ENCODE results near the gene SMAP1.
A peak's percentile ranks its signal among the peaks of the same experiment; 100 is the strongest.

Gene SMAP1

DNA sequence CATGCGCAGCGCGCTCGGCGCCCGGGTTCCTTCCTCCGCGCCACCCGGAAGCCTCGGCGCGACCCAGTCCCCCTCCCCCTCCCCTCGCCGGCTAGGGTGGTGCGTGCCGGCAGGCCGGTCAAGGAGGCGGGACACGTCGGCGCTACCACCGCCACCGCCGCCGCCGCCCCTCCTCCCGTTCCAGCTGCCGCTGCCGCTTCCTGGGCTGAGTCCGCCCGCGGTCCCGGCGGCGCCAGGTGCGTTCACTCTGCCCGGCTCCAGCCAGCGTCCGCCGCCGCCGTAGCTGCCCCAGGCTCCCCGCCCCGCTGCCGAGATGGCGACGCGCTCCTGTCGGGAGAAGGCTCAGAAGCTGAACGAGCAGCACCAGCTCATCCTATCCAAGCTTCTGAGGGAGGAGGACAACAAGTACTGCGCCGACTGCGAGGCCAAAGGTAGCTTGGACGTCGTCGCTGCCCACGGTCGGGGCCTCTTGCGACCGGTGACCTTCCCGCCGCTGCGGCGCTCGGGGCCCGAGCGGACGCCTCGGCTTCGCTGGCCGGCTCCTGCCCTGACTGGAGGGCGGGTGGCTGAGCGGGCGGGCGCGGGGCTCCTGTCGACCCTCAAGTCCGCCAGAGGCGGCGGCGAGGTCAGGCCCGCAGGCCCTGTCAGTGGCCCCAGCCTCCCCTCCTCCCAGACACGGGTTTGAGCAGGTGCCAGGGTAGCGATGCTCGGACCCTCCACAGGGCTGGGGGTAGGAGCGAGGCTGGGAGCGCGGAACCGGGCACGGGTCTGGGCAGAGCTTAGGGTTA is at the start of gene SMAP1:
SMAP1 (plus strand) TSS at position 173 of the 788 bp plus-strand sequence; CDS start at position 314, 141 bp downstream.
- peak; percentile 89 to 92 (median 90) for DNase-seq (ENCODE audit: low read depth in 3 of 3)

DNA sequence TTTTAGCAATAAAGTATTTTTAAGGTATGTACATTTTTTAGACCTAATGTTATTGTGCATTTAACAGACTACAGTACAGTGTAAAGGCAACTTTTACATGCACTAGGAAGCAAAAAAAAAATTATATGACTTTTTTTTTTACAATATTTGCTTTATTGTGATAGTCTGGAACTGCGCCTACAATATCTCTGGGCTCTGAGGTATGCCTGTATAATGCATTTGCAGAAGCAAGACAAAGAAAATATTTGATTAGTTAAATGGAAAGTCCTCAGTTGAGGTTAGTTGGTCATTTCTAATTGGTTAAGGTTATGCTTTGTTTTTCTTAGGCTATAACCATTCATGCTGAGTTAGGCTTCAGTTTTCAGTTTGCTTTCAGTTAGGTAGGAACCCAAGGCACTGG is 46.9 kb upstream of the SMAP1 start:
- DNase-seq (ENCODE audit: low read depth in 3 of 3) = no peak

- DNase-seq (ENCODE audit: low read depth in 3 of 3) = no peak
Measured at GRCh38 chr6:70622461-70622860, 45.2 kb upstream of the SMAP1 start.

DNA sequence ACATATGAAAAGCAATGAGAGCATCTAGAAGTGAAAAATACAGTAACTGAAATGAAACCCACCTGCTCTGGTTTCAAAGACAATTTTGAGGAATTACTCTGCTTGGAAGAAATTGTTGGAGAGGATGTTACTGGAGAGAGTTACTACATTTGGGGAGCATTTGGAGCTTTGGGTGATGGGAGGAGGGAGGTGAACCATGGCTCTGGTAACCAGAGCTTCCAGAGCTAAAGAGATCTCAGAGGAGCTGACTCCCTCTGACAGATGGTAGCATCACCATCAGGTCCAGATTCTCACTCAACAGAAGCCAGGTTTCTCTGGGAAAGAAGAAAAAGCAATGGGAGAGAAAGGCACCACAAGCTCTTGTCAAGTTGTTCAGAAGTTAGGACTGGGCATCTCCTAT is 42.2 kb upstream of the SMAP1 start:
- no peak for DNase-seq (ENCODE audit: low read depth in 3 of 3)

DNA sequence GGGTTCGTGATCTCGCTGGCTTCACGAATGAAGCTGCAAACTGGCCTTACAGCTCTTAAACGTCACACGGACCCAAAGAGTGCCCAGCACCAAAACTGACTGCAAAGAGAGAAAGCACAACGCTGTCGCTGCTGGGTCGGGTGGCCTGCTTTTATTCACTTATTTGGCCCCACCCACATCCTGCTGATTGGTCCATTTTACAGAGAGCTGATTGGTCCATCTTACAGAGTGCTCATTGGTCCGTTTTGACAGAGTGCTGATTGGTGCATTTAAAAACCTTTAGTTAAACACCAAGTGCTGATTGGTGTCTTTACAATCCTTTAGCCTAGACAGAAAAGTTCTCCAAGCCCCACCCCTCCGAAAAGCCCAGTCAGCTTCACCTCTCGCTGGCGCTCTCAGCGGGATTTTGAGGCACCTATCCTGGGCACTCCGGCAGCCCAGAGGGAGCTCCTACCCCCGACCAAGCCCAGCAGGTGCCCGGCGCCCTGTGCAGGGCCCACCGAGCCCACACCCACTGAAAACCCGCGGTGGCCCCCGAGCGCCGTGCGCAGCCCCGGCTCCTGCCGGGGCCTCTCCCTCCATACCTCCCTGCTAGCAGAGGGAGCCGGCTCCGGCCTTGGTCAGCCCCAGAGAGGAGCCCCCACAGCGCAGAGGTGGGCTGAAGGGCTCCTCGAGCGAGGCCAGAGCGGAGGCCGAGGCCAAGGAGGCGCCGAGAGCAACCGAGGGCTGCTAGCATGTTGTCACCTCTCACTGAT is 40.0 kb upstream of the SMAP1 start:
- no peak for DNase-seq (ENCODE audit: low read depth in 3 of 3)

DNA sequence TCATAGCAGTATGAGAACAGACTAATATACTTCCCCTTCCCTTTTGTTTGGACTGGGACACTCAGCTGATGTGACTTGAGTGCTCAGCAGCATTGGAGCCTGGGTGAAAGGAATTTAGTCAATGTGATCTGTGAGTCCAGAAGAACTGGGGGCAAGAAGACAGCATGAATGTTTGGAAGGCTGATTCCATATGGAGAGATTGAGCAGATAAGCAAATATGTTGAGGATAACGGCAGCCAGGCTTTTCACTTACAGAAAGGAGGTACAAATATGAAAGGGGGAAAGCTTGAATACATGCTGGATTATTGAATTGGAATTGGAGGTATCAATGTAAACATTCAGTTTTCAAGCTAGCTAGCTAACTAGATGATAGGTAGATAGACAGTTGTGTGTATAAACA is 37.8 kb upstream of the SMAP1 start:
- DNase-seq (ENCODE audit: low read depth in 3 of 3) = no peak

GRCh38 chr6:70633870-70634269 is 33.8 kb upstream of the SMAP1 start:
- DNase-seq (ENCODE audit: low read depth in 3 of 3) = no peak

DNA sequence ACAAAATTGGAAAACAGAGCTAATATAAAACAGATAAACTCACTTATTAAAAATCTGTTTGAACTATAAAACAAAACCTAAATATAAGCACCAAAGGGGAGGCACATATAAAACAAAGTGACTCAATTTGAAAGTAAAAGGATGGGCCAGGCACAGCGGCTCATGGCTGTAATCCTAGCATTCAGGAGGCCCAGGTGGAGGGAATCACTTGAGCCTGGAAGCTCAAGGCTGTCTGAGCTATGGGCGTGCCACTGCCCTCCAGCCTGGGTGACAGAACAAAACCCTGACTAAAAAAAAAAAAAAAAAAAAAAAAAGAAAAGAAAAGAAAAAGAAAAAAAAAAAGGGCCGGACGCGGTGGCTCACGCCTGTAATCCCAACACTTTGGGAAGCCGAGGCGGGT is 31.1 kb upstream of the SMAP1 start:
- no peak for DNase-seq (ENCODE audit: low read depth in 3 of 3)

DNA sequence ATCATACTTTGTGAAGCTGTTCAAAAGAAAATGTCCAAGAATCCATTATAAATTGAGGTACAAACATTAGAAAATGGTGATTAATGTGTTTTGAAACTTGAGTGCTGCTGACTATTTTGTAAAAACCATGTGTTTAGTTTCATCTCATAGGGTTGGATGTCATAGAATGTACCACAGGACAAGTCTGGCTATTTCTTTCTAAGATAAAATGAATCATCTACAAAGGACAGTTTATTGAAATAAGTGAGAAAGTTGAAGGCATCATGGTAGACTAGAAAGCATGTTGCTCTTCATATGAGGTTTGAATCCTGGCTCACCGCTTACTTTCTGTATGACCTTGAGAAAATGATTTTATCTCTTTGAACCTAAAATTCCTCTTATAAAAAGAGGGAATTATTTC is 29.2 kb upstream of the SMAP1 start:
- no peak for DNase-seq (ENCODE audit: low read depth in 3 of 3)

DNA sequence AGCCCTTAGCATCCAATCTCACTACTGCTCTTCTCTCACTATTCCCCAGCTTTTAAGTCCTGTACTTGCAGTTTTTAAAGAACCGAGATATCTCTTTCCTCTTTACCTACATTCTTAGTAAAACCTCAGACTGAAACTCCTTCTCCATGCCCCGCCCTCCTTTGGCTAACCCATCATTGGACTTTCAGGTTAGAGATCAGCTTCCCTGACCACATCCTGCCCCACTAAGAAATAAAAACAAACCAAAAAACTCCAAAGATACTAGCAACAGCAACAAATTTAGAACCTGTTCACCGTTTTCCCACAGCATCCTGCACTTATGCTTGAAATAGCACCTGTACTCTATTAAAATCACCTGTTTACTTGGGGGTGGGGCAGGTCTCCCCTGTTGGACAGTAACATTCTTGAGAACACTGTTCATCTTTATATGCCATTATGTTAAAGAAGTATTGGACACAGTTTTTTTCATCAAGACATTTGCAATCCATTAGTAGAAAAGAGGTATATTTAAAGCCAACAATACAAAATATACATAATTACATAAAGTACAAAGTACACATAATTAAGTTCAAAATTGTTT is 16.3 kb upstream of the SMAP1 start:
- peak in 1 of 3 experiments; percentile 28 for DNase-seq (ENCODE audit: low read depth in 3 of 3)

DNA sequence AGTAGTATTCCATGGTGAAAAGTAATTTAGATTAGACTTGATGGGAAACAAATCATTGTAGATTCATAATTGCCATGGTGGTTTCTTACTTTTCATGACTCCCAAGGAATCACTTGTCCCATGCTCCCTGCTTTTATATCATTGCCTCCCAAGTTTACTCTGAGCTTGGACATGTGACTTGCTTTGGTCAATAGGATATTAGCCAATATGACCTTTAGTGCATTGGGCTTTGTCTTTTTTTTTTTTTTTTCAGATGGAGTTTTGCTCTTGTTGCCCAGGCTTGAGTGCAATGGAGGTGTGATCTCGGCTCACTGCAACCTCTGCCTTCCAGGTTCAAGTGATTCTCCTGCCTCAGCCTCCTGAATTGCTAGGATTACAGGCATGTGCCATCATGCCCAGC is 15.5 kb upstream of the SMAP1 start:
- DNase-seq (ENCODE audit: low read depth in 3 of 3) = no peak

GRCh38 chr6:70657706-70658105 is 10.0 kb upstream of the SMAP1 start:
- no peak for DNase-seq (ENCODE audit: low read depth in 3 of 3)

GRCh38 chr6:70663881-70664466 is 3.7 kb upstream of the SMAP1 start:
- DNase-seq (ENCODE audit: low read depth in 3 of 3) = no peak

- no peak for DNase-seq (ENCODE audit: low read depth in 3 of 3)
Measured at GRCh38 chr6:70666706-70667105, 977 bp upstream of the SMAP1 start.

DNA sequence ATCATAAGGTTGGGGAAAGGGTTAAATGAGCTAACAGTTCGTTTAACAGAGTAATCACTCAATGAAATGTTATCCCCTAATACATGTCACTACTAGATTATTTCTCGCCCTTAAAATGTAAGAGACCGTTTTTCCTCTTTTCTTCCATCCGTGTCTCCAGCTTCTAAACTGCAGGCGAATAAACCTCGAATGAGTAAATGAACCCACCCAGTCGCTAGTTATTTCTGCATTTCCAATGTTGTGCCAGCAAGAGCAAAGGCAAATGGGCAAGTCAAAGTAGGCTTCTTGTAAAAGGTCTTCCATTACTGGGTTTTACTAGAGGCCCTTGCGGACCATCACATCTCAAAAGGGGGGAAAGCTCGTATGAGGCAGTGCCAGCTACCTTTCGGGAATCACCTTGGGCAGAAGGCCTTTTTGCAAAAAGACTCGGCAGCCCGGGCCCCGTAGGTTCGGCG is 400 bp upstream of the SMAP1 start:
- DNase-seq (ENCODE audit: low read depth in 3 of 3) = no peak

DNA sequence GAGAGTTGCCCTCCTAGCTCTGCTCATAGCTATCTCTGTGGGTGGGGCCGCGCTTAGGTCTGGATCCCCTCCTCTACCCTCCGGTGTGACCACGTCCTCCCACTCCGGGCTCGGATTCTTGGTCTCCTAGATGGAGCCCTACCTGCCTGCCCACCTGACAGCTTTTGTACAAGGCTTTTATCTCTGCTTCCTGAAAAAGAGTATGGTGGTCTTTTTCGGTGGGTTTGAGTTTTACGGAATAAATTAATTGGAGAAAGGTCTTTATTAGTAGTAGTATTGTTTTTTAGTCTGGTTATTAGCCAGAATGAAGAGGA is 773 bp downstream of the SMAP1 start:
- peak in 1 of 3 experiments; percentile 9 for DNase-seq (ENCODE audit: low read depth in 3 of 3)

- DNase-seq (ENCODE audit: low read depth in 3 of 3) = no peak
Measured at GRCh38 chr6:70669133-70669532, 1.4 kb downstream of the SMAP1 start.

GRCh38 chr6:70672549-70672948 is 4.9 kb downstream of the SMAP1 start:
- no peak for DNase-seq (ENCODE audit: low read depth in 3 of 3)

DNA sequence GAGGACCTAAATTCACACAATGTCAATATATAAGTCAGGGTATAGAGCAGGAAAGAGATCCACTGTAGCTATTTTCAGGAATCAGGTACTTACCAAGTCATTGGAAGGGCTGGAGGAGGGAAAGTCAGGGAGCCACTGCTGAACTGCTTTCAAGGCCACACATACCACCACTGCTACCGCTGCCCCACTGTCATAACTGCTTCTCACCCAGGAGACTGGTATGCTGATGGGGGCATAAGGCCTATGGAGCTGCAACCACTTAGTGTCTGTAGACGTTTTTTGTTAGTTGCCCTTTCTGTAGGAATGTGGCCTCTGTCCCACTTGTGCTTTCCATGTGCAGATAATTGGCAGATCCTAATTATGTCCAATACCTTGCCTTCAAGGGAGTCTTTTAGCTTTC is 5.4 kb downstream of the SMAP1 start:
- no peak for DNase-seq (ENCODE audit: low read depth in 3 of 3)

- no peak for DNase-seq (ENCODE audit: low read depth in 3 of 3)
Measured at GRCh38 chr6:70673601-70674000, 5.9 kb downstream of the SMAP1 start.

GRCh38 chr6:70675822-70676221 is 8.1 kb downstream of the SMAP1 start:
- DNase-seq (ENCODE audit: low read depth in 3 of 3) = no peak

- no peak for DNase-seq (ENCODE audit: low read depth in 3 of 3)
Measured at GRCh38 chr6:70676821-70677220, 9.1 kb downstream of the SMAP1 start.

GRCh38 chr6:70680396-70680795 is 12.7 kb downstream of the SMAP1 start:
- DNase-seq (ENCODE audit: low read depth in 3 of 3) = no peak
